ENCODE measurements around the gene VCL.

The VCL gene

GRCh38 chr10:74067373-74068352 lies 69.7 kb downstream of the VCL start:
- DNase-seq (ENCODE audit: low read depth) = no peak
- no peak for TF ChIP-seq MYC (IDR thresholded peaks at IDR 0.05; ENCODE audit: low read depth, low read length)
- no peak for TF ChIP-seq POLR2A (IDR thresholded peaks at IDR 0.05; ENCODE audit: extremely low read depth, insufficient read length)
- TF ChIP-seq, protein P1, sequence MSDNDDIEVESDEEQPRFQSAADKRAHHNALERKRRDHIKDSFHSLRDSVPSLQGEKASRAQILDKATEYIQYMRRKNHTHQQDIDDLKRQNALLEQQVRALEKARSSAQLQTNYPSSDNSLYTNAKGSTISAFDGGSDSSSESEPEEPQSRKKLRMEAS (IDR thresholded peaks at IDR 0.05; ENCODE audit: low read depth, low read length) = no peak
- TF ChIP-seq, protein P2, sequence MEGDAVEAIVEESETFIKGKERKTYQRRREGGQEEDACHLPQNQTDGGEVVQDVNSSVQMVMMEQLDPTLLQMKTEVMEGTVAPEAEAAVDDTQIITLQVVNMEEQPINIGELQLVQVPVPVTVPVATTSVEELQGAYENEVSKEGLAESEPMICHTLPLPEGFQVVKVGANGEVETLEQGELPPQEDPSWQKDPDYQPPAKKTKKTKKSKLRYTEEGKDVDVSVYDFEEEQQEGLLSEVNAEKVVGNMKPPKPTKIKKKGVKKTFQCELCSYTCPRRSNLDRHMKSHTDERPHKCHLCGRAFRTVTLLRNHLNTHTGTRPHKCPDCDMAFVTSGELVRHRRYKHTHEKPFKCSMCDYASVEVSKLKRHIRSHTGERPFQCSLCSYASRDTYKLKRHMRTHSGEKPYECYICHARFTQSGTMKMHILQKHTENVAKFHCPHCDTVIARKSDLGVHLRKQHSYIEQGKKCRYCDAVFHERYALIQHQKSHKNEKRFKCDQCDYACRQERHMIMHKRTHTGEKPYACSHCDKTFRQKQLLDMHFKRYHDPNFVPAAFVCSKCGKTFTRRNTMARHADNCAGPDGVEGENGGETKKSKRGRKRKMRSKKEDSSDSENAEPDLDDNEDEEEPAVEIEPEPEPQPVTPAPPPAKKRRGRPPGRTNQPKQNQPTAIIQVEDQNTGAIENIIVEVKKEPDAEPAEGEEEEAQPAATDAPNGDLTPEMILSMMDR (IDR thresholded peaks at IDR 0.05; ENCODE audit: low read depth, low read length) = no peak
- H3K4me3 ChIP-seq (ENCODE audit: low read depth, low read length) = no peak overlapping the region

DNA sequence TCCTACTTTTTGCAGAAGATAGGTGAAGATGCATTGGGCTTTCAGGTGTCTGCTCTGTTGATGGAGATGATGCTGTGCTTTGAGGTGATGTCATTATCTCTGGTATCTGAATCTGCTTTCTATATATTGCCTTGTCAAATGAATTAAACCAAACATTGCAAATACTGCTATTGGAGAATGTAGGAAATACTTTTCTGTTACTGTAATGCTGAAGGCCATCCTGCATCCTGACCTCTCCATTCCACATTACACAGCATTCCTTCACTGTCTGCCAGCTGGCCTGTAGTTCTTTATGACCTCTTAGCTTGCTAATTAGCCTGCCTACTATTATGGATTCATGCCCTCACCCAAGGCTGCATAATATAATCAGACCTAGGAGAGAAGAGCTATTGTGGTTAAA lies 73.2 kb downstream of the VCL start:
- no peak for DNase-seq (ENCODE audit: low read depth)
- no peak overlapping the region for H3K4me3 ChIP-seq (ENCODE audit: low read depth, low read length)
- no peak for TF ChIP-seq POLR2A (IDR thresholded peaks at IDR 0.05; ENCODE audit: extremely low read depth, insufficient read length)
- TF ChIP-seq, protein P2 (IDR thresholded peaks at IDR 0.05; ENCODE audit: low read depth, low read length) = no peak
- TF ChIP-seq, protein P1 (IDR thresholded peaks at IDR 0.05; ENCODE audit: low read depth, low read length) = no peak
- no peak for TF ChIP-seq MYC (IDR thresholded peaks at IDR 0.05; ENCODE audit: low read depth, low read length)

DNA sequence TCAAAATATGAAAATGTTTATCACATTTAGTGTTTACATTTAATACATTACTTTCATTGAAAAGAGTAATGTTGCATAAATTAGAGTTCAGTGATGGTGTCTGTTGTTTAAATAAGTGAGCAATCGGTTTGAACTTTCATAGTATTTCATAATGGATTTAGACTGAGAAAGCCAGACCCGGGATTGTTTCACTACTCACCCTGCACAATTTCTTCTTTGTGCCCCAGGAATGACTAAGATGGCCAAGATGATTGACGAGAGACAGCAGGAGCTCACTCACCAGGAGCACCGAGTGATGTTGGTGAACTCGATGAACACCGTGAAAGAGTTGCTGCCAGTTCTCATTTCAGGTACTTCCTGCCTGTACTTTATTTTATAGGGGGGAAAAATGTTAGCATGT lies 74.6 kb downstream of the VCL start:
- no peak for DNase-seq (ENCODE audit: low read depth)
- TF ChIP-seq, protein P2 (IDR thresholded peaks at IDR 0.05; ENCODE audit: low read depth, low read length) = no peak
- TF ChIP-seq, protein P1 (IDR thresholded peaks at IDR 0.05; ENCODE audit: low read depth, low read length) = no peak
- H3K4me3 ChIP-seq (ENCODE audit: low read depth, low read length) = no peak overlapping the region

DNA sequence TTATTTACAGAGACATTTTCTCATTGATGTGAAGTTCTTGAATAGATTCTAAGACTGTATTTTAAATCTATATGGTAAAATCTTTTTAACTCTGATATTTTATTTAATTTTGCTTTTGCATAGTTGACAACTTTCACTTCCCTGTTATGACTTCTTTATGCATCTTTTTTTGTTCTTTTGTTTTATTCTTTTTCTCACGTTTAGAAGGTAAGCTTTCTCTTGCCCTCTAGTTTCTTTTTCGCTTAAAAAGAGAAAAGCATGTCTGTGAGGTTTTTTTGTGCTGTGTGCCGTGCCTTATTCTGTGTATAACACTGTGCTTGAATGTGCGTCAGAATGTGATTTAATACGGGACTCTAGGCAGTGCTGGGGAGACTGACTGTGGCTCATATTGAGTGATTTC lies 78.0 kb downstream of the VCL start:
- no peak overlapping the region for H3K4me3 ChIP-seq (ENCODE audit: low read depth, low read length)
- DNase-seq (ENCODE audit: low read depth) = no peak
- TF ChIP-seq MYC (IDR thresholded peaks at IDR 0.05; ENCODE audit: low read depth, low read length) = no peak
- TF ChIP-seq POLR2A (IDR thresholded peaks at IDR 0.05; ENCODE audit: extremely low read depth, insufficient read length) = no peak
- TF ChIP-seq, protein P1 (IDR thresholded peaks at IDR 0.05; ENCODE audit: low read depth, low read length) = no peak

- no peak for DNase-seq (ENCODE audit: low read depth)
- TF ChIP-seq POLR2A (IDR thresholded peaks at IDR 0.05; ENCODE audit: extremely low read depth, insufficient read length) = no peak
- TF ChIP-seq, protein P2 (IDR thresholded peaks at IDR 0.05; ENCODE audit: low read depth, low read length) = no peak
- TF ChIP-seq, protein P1 (IDR thresholded peaks at IDR 0.05; ENCODE audit: low read depth, low read length) = no peak
- no peak for TF ChIP-seq MYC (IDR thresholded peaks at IDR 0.05; ENCODE audit: low read depth, low read length)
- H3K4me3 ChIP-seq (ENCODE audit: low read depth, low read length) = no peak overlapping the region
These were observed 79.0 kb downstream of the VCL start for GRCh38 chr10:74076961-74077360.

GRCh38 chr10:74077416-74077815 lies 79.5 kb downstream of the VCL start:
- TF ChIP-seq, protein P1 (IDR thresholded peaks at IDR 0.05; ENCODE audit: low read depth, low read length) = no peak
- TF ChIP-seq, protein P2 (IDR thresholded peaks at IDR 0.05; ENCODE audit: low read depth, low read length) = no peak
- TF ChIP-seq POLR2A (IDR thresholded peaks at IDR 0.05; ENCODE audit: extremely low read depth, insufficient read length) (no peak), MYC (IDR thresholded peaks at IDR 0.05; ENCODE audit: low read depth, low read length) (no peak)
- no peak overlapping the region for H3K4me3 ChIP-seq (ENCODE audit: low read depth, low read length)

More at GRCh38 chr10:74077416-74077815, 79.5 kb downstream of the VCL start:
- DNase-seq (ENCODE audit: low read depth) = no peak
